HUDEP-2 (cell line): Measurements from ENCODE around the gene STIM2.
"Not testable (repeated sequence)": the region's sequence is repeated elsewhere in the genome, so short reads cannot be mapped to it uniquely, and the experiment has no call there.

Experiments used
- DNase-seq, 76 experiments: peaks; one replicate each; lab custom pipeline; 2025; ENCODE audit not compliant: unreplicated experiment in 76 of 76; lab: John Stamatoyannopoulos, UW

The STIM2 gene

GRCh38 chr4:26945794-26946193 lies 85.2 kb downstream of the STIM2 start:
- no peak for DNase-seq

- no peak for DNase-seq
These were observed 86.7 kb downstream of the STIM2 start for GRCh38 chr4:26947318-26947717.

- no peak for DNase-seq
These were observed 89.8 kb downstream of the STIM2 start for GRCh38 chr4:26950446-26950845.

- DNase-seq, result no peak
These were observed 92.2 kb downstream of the STIM2 start for GRCh38 chr4:26952891-26953290.

- DNase-seq, result no peak
These were observed 92.7 kb downstream of the STIM2 start for GRCh38 chr4:26953366-26953765.

GRCh38 chr4:26953770-26954423 lies 93.3 kb downstream of the STIM2 start:
- DNase-seq, result no peak

- no peak for DNase-seq
These were observed 94.6 kb downstream of the STIM2 start for GRCh38 chr4:26955241-26955640.

GRCh38 chr4:26958925-26959653 lies 98.4 kb downstream of the STIM2 start:
- DNase-seq, result no peak

- no peak for DNase-seq
These were observed 99.0 kb downstream of the STIM2 start for GRCh38 chr4:26959654-26960047.

- DNase-seq, result no peak
These were observed 102.1 kb downstream of the STIM2 start for GRCh38 chr4:26962720-26963119.

GRCh38 chr4:26964512-26964911 lies 103.9 kb downstream of the STIM2 start:
- DNase-seq, result no peak

GRCh38 chr4:26964994-26965393 lies 104.4 kb downstream of the STIM2 start:
- DNase-seq, result no peak

GRCh38 chr4:26975464-26976181 lies 115.0 kb downstream of the STIM2 start:
- not testable (repeated sequence) for DNase-seq

- DNase-seq, result no peak
These were observed 117.9 kb downstream of the STIM2 start for GRCh38 chr4:26978387-26979053.

- no peak for DNase-seq
These were observed 124.3 kb downstream of the STIM2 start for GRCh38 chr4:26984896-26985295.

- no peak for DNase-seq
These were observed 125.2 kb downstream of the STIM2 start for GRCh38 chr4:26985873-26986272.

- no peak for DNase-seq
These were observed 126.5 kb downstream of the STIM2 start for GRCh38 chr4:26987191-26987590.

GRCh38 chr4:26991057-26991456 lies 130.4 kb downstream of the STIM2 start:
- DNase-seq, result no peak

GRCh38 chr4:26992657-26993361 lies 132.2 kb downstream of the STIM2 start:
- DNase-seq, result peak in 54 of 76 experiments; percentile 1 to 71 (median 26)

GRCh38 chr4:26993539-26993938 lies 132.9 kb downstream of the STIM2 start:
- no peak for DNase-seq

- no peak for DNase-seq
These were observed 133.3 kb downstream of the STIM2 start for GRCh38 chr4:26993967-26994366.
